ENCODE measurements around the gene OR51L1.
"Not testable (repeated sequence)": the region's sequence is repeated elsewhere in the genome, so short reads cannot be mapped to it uniquely, and the experiment has no call there.

The OR51L1 gene

GRCh38 chr11:4994551-4994950, at the start of gene OR51L1:
OR51L1 (plus strand) TSS chr11:4994851; CDS start chr11:4998983, 4,132 bp downstream.
- DNase-seq (ENCODE audit: low spot score) = no peak

GRCh38 chr11:4947505-4947904, 47.1 kb upstream of the OR51L1 start, which contains the start of gene OR51A4:
OR51A4 (minus strand) TSS chr11:4947605; CDS start chr11:4947100, 505 bp downstream.
- DNase-seq (ENCODE audit: low spot score) = no peak

- not testable (repeated sequence) for DNase-seq (ENCODE audit: low spot score)
Measured at GRCh38 chr11:4955613-4956012, 39.0 kb upstream of the OR51L1 start, which contains the start of gene OR51A2. OR51A2 (minus strand) TSS chr11:4955713; CDS start chr11:4955713, 0 bp downstream.

GRCh38 chr11:4957396-4957795, 37.3 kb upstream of the OR51L1 start:
- no peak for DNase-seq (ENCODE audit: low spot score)

- no peak for DNase-seq (ENCODE audit: low spot score)
Measured at GRCh38 chr11:4960877-4961276, 33.8 kb upstream of the OR51L1 start.

- DNase-seq (ENCODE audit: low spot score) = no peak
Measured at GRCh38 chr11:4962816-4963215, 31.8 kb upstream of the OR51L1 start.

- no peak for DNase-seq (ENCODE audit: low spot score)
Measured at GRCh38 chr11:4975436-4975835, 19.2 kb upstream of the OR51L1 start.

- DNase-seq (ENCODE audit: low spot score) = no peak
Measured at GRCh38 chr11:4979036-4979435, 15.6 kb upstream of the OR51L1 start.

GRCh38 chr11:4982678-4983077, 12.0 kb upstream of the OR51L1 start:
- DNase-seq (ENCODE audit: low spot score) = no peak

- no peak for DNase-seq (ENCODE audit: low spot score)
Measured at GRCh38 chr11:4983841-4984240, 10.8 kb upstream of the OR51L1 start.

GRCh38 chr11:4991060-4991459, 3.6 kb upstream of the OR51L1 start:
- DNase-seq (ENCODE audit: low spot score) = no peak

GRCh38 chr11:5004424-5005274, 10.0 kb downstream of the OR51L1 start:
- DNase-seq (ENCODE audit: low spot score) = peak; percentile 53

- no peak for DNase-seq (ENCODE audit: low spot score)
Measured at GRCh38 chr11:5007561-5007960, 12.9 kb downstream of the OR51L1 start.

GRCh38 chr11:5011254-5011653, 16.6 kb downstream of the OR51L1 start:
- no peak for DNase-seq (ENCODE audit: low spot score)

- DNase-seq (ENCODE audit: low spot score) = no peak
Measured at GRCh38 chr11:5013012-5013411, 18.4 kb downstream of the OR51L1 start.

- DNase-seq (ENCODE audit: low spot score) = no peak
Measured at GRCh38 chr11:5021996-5022395, 27.3 kb downstream of the OR51L1 start.

- DNase-seq (ENCODE audit: low spot score) = no peak
Measured at GRCh38 chr11:5036669-5037068, 42.0 kb downstream of the OR51L1 start.

GRCh38 chr11:5037926-5038325, 43.3 kb downstream of the OR51L1 start:
- DNase-seq (ENCODE audit: low spot score) = no peak

GRCh38 chr11:5038341-5038740, 43.7 kb downstream of the OR51L1 start:
- DNase-seq (ENCODE audit: low spot score) = no peak

- no peak for DNase-seq (ENCODE audit: low spot score)
Measured at GRCh38 chr11:5040876-5041275, 46.2 kb downstream of the OR51L1 start.

- no peak for DNase-seq (ENCODE audit: low spot score)
Measured at GRCh38 chr11:5042091-5042490, 47.4 kb downstream of the OR51L1 start.

GRCh38 chr11:5043380-5043779, 48.7 kb downstream of the OR51L1 start:
- no peak for DNase-seq (ENCODE audit: low spot score)

GRCh38 chr11:5046226-5046625, 51.6 kb downstream of the OR51L1 start, which contains the start of gene OR52J3:
OR52J3 (plus strand) TSS chr11:5046526; CDS start chr11:5046526, 0 bp downstream.
- no peak for DNase-seq (ENCODE audit: low spot score)
